GM12878 (cell line): ENCODE measurements around the gene MALSU1. TPM values are rescaled to one million over a fixed set of nuclear protein-coding genes. Genes with fewer than 3 reads are reported as not detected.
A peak's percentile ranks its signal among the peaks of the same experiment; 100 is the strongest.

Experiments
- CREB1 ChIP-seq: IDR thresholded peaks from 2 replicates; pipeline ENCODE4 v1.6.1; 2012; ENCODE audit warnings: low read depth, mild to moderate bottlenecking, inconsistent platforms
- HDGF ChIP-seq: fragments of 450-650 bp; IDR thresholded peaks from 2 replicates; pipeline ENCODE4 v1.6.1; 2016; ENCODE audit warnings: antibody characterized with exemption
- IRF5 ChIP-seq: fragments of 450-650 bp; IDR thresholded peaks from 2 replicates; pipeline ENCODE4 v1.6.1; 2017; ENCODE audit warnings: borderline replicate concordance
- JUNB ChIP-seq: IDR thresholded peaks from 2 replicates; pipeline ENCODE4 v1.6.1; 2016; ENCODE audit warnings: antibody characterized with exemption, mild to moderate bottlenecking
- KDM1A ChIP-seq: fragments of 200-600 bp; sonication (generic); IDR thresholded peaks from 2 replicates; pipeline ENCODE4 v1.6.1; 2016; ENCODE audit warnings: borderline replicate concordance
- LARP7 ChIP-seq: fragments of 450-650 bp; IDR thresholded peaks from 2 replicates; pipeline ENCODE4 v1.6.1; 2017; ENCODE audit warnings: mild to moderate bottlenecking
- NFYB ChIP-seq: IDR thresholded peaks from 2 replicates; pipeline ENCODE4 v1.6.1; 2011; ENCODE audit warnings: low read depth, mild to moderate bottlenecking, low read length, improper control_type of control experiment, moderate library complexity; ENCODE audit not compliant: insufficient read depth
- NR2C2 ChIP-seq: IDR thresholded peaks from 2 replicates; pipeline ENCODE4 v1.6.1; 2011; ENCODE audit warnings: borderline replicate concordance, low read depth; ENCODE audit not compliant: control insufficient read depth, insufficient read length
- NR2F1 ChIP-seq: fragments of 450-650 bp; conservative IDR thresholded peaks from 2 replicates; pipeline ENCODE4 v1.6.1; 2017; ENCODE audit warnings: mild to moderate bottlenecking
- REST ChIP-seq: IDR thresholded peaks from 2 replicates; pipeline ENCODE4 v1.6.1; 2012; ENCODE audit warnings: mild to moderate bottlenecking, low read depth, low read length
- SIN3A ChIP-seq: IDR thresholded peaks from 2 replicates; pipeline ENCODE4 v1.6.1; 2012; ENCODE audit warnings: low read depth, low read length, improper control_type of control experiment
- SIX5 ChIP-seq: IDR thresholded peaks from 2 replicates; pipeline ENCODE4 v1.6.1; 2011; ENCODE audit warnings: mild to moderate bottlenecking, low read depth, low read length, moderate library complexity; ENCODE audit not compliant: severe bottlenecking
- SMAD1 ChIP-seq: fragments of 450-650 bp; IDR thresholded peaks from 2 replicates; pipeline ENCODE4 v1.6.1; 2018; ENCODE audit warnings: mild to moderate bottlenecking, low read depth; ENCODE audit not compliant: partially characterized antibody
- SP1 ChIP-seq: IDR thresholded peaks from one replicate; pipeline ENCODE4 v1.6.1; 2011; ENCODE audit warnings: low read depth, low read length
- ZBTB33 ChIP-seq: fragments of 450-650 bp; IDR thresholded peaks from 2 replicates; pipeline ENCODE4 v1.6.1; 2017; ENCODE audit warnings: mild to moderate bottlenecking
- ZNF274 ChIP-seq: IDR thresholded peaks from one replicate; pipeline ENCODE4 v1.8.0; 2011; ENCODE audit not compliant: insufficient read length, insufficient read depth
- ZNF687 ChIP-seq: fragments of 450-650 bp; IDR thresholded peaks from 2 replicates; pipeline ENCODE4 v1.6.1; 2017; ENCODE audit warnings: mild to moderate bottlenecking, moderate library complexity
- polyA plus RNA-seq, 11 experiments: library from polyadenylated mRNA; depleted of rRNA in 4 of 11; unstranded in 6 of 11; stranded (reverse) in 5 of 11; fragments of >200 nt; fragmentation: Nextera tagmentation in 4 of 11; fragmentation: Illumina TruSeq in 1 of 11; extraction: Ambion mirVana in 4 of 11; extraction: Trizol in 1 of 11; gene quantifications; 1 replicate in 1 of 11; 2 replicates in 10 of 11; pipeline versions ENCODE4 v1.2.1 to v1.2.3, GENCODE V29; 2011 to 2016; ENCODE audit warnings: inconsistent platforms in 2 of 11, missing spikeins in 2 of 11, low read depth in 1 of 11
- total RNA-seq, 4 experiments: library from RNA; depleted of rRNA in 3 of 4; stranded (reverse); fragments of >200 nt in 3 of 4; fragmentation: Illumina TruSeq in 1 of 4; extraction: Trizol in 1 of 4; gene quantifications; 2 replicates each; pipeline versions ENCODE4 v1.2.1 to v1.2.3, GENCODE V29; 2013 to 2021

Gene MALSU1
- total and polyA plus RNA-seq, 10 of the 15 experiments (the other 5 are each of a cell fraction or from before 2014, with no cell fraction given) = 8.5 to 159 (median 73.7) TPM

GRCh38 chr7:23298885-23299769, at the start of gene MALSU1 (continued):
- TF ChIP-seq REST = no peak
- no peak for TF ChIP-seq KDM1A
- no peak for TF ChIP-seq NFYB
- peak; percentile 100 for TF ChIP-seq ZNF687
- no peak for TF ChIP-seq JUNB
- peak; percentile 12 for TF ChIP-seq SIX5
- peak; percentile 96 for TF ChIP-seq CREB1
- peak; percentile 86 for TF ChIP-seq LARP7
- peak; percentile 46 for TF ChIP-seq SP1
- TF ChIP-seq ZNF274 = no peak
- peak; percentile 71 for TF ChIP-seq NR2C2
- TF ChIP-seq SMAD1 = no peak
- TF ChIP-seq IRF5 = no peak
- peak; percentile 32; the same call in 1 of the 2 replicates for TF ChIP-seq SIN3A
- peak; percentile 82; the same call in 1 of the 2 replicates for TF ChIP-seq HDGF
- 0 out of 2 replicates have a peak, but pooled peaks have one; percentile 12 for TF ChIP-seq NR2F1
- no peak for TF ChIP-seq ZBTB33
